ENCODE data around the gene UBE2QL1. TPM values are rescaled to one million over a fixed set of nuclear protein-coding genes. Genes with fewer than 3 reads are reported as not detected.

UBE2QL1 gene
- total and polyA plus RNA-seq, 5 donors from 2014 or later = not detected

GRCh38 chr5:6407558-6408259 is 41.0 kb upstream of the UBE2QL1 start:
- Histone ChIP-seq H3K9me3 (ENCODE audit: control insufficient read depth in 2 of 2, low read length in 2 of 2) (no peaks in the 10 kb centered on the region), H3K4me1 (ENCODE audit: control insufficient read depth, insufficient read depth, low read length, poor library complexity, severe bottlenecking) (no peaks in the 10 kb centered on the region), H3K27me3 (ENCODE audit: control insufficient read depth, insufficient read depth, low read length) (peaks cover 4% of the 10 kb centered on the region), H3K36me3 (ENCODE audit: control insufficient read depth, insufficient read depth, low read length) (no peaks in the 10 kb centered on the region), H3K27ac (ENCODE audit: insufficient read depth, low read length, poor library complexity, severe bottlenecking) (no peak overlapping the region), H3K4me3 (ENCODE audit: low read depth, low read length) (no peak overlapping the region)
- Mint-ChIP-seq H3K36me3 (no peaks in the 10 kb centered on the region), H3K4me1 (no peaks in the 10 kb centered on the region), H3K9me3 (no peaks in the 10 kb centered on the region), H3K4me3 (no peak overlapping the region), H3K27ac (no peak overlapping the region), H3K27me3 (peaks cover 13% of the 10 kb centered on the region)
- ATAC-seq (ENCODE audit: low read depth in 2 of 2) = no peak
- no peak for DNase-seq

GRCh38 chr5:6408260-6408596 is 40.4 kb upstream of the UBE2QL1 start:
- no peaks in the 10 kb centered on the region for H3K9me3 ChIP-seq (ENCODE audit: control insufficient read depth in 2 of 2, low read length in 2 of 2)
- no peak overlapping the region for H3K4me3 ChIP-seq (ENCODE audit: low read depth, low read length)
- no peaks in the 10 kb centered on the region for H3K36me3 ChIP-seq (ENCODE audit: control insufficient read depth, insufficient read depth, low read length)
- H3K27me3 ChIP-seq (ENCODE audit: control insufficient read depth, insufficient read depth, low read length) = no peaks in the 10 kb centered on the region
- Mint-ChIP-seq H3K9me3 (no peaks in the 10 kb centered on the region), H3K4me1 (no peaks in the 10 kb centered on the region), H3K4me3 (no peak overlapping the region), H3K27me3 (peaks cover 10% of the 10 kb centered on the region), H3K36me3 (no peaks in the 10 kb centered on the region), H3K27ac (no peak overlapping the region)
- no peak for DNase-seq
- H3K27ac ChIP-seq (ENCODE audit: insufficient read depth, low read length, poor library complexity, severe bottlenecking) = no peak overlapping the region
- H3K4me1 ChIP-seq (ENCODE audit: control insufficient read depth, insufficient read depth, low read length, poor library complexity, severe bottlenecking) = no peaks in the 10 kb centered on the region
- no peak for ATAC-seq (ENCODE audit: low read depth in 2 of 2)

- no peaks in the 10 kb centered on the region for H3K4me1 ChIP-seq (ENCODE audit: control insufficient read depth, insufficient read depth, low read length, poor library complexity, severe bottlenecking)
- no peak overlapping the region for H3K4me3 ChIP-seq (ENCODE audit: low read depth, low read length)
- H3K27me3 Mint-ChIP-seq = peaks cover 4% of the 10 kb centered on the region
- no peak overlapping the region for H3K27ac ChIP-seq (ENCODE audit: insufficient read depth, low read length, poor library complexity, severe bottlenecking)
- peak overlapping the region in 1 of 3 donors; percentile 2 for H3K27ac Mint-ChIP-seq
- no peak overlapping the region for H3K4me3 Mint-ChIP-seq
- H3K9me3 Mint-ChIP-seq = no peaks in the 10 kb centered on the region
- H3K27me3 ChIP-seq (ENCODE audit: control insufficient read depth, insufficient read depth, low read length) = no peaks in the 10 kb centered on the region
- no peaks in the 10 kb centered on the region for H3K36me3 Mint-ChIP-seq
- H3K36me3 ChIP-seq (ENCODE audit: control insufficient read depth, insufficient read depth, low read length) = no peaks in the 10 kb centered on the region
- no peak for ATAC-seq (ENCODE audit: low read depth in 2 of 2)
- H3K9me3 ChIP-seq (ENCODE audit: control insufficient read depth in 2 of 2, low read length in 2 of 2) = no peaks in the 10 kb centered on the region
- DNase-seq = no peak
- H3K4me1 Mint-ChIP-seq = no peaks in the 10 kb centered on the region
These were observed 39.8 kb upstream of the UBE2QL1 start for GRCh38 chr5:6408627-6409446.

- Mint-ChIP-seq H3K9me3 (no peaks in the 10 kb centered on the region), H3K4me1 (no peaks in the 10 kb centered on the region), H3K36me3 (no peaks in the 10 kb centered on the region), H3K27ac (no peak overlapping the region), H3K4me3 (no peak overlapping the region), H3K27me3 (no peaks in the 10 kb centered on the region)
- Histone ChIP-seq H3K9me3 (ENCODE audit: control insufficient read depth in 2 of 2, low read length in 2 of 2) (no peaks in the 10 kb centered on the region), H3K4me3 (ENCODE audit: low read depth, low read length) (no peak overlapping the region), H3K27ac (ENCODE audit: insufficient read depth, low read length, poor library complexity, severe bottlenecking) (no peak overlapping the region), H3K36me3 (ENCODE audit: control insufficient read depth, insufficient read depth, low read length) (no peaks in the 10 kb centered on the region), H3K27me3 (ENCODE audit: control insufficient read depth, insufficient read depth, low read length) (no peaks in the 10 kb centered on the region), H3K4me1 (ENCODE audit: control insufficient read depth, insufficient read depth, low read length, poor library complexity, severe bottlenecking) (no peaks in the 10 kb centered on the region)
- ATAC-seq (ENCODE audit: low read depth in 2 of 2) (no peak), DNase-seq (no peak)
These were observed 38.2 kb upstream of the UBE2QL1 start for GRCh38 chr5:6410421-6410820.

GRCh38 chr5:6411141-6411540 is 37.5 kb upstream of the UBE2QL1 start:
- Histone ChIP-seq H3K36me3 (ENCODE audit: control insufficient read depth, insufficient read depth, low read length) (no peaks in the 10 kb centered on the region), H3K27me3 (ENCODE audit: control insufficient read depth, insufficient read depth, low read length) (no peaks in the 10 kb centered on the region), H3K27ac (ENCODE audit: insufficient read depth, low read length, poor library complexity, severe bottlenecking) (no peak overlapping the region), H3K4me3 (ENCODE audit: low read depth, low read length) (no peak overlapping the region), H3K4me1 (ENCODE audit: control insufficient read depth, insufficient read depth, low read length, poor library complexity, severe bottlenecking) (no peaks in the 10 kb centered on the region), H3K9me3 (ENCODE audit: control insufficient read depth in 2 of 2, low read length in 2 of 2) (no peaks in the 10 kb centered on the region)
- H3K27ac Mint-ChIP-seq = no peak overlapping the region
- H3K4me3 Mint-ChIP-seq = no peak overlapping the region
- H3K9me3 Mint-ChIP-seq = no peaks in the 10 kb centered on the region
- DNase-seq (no peak), ATAC-seq (ENCODE audit: low read depth in 2 of 2) (no peak)
- H3K4me1 Mint-ChIP-seq = no peaks in the 10 kb centered on the region
- peaks cover 1% of the 10 kb centered on the region for H3K27me3 Mint-ChIP-seq
- H3K36me3 Mint-ChIP-seq = no peaks in the 10 kb centered on the region

GRCh38 chr5:6412811-6413210 is 35.8 kb upstream of the UBE2QL1 start:
- Mint-ChIP-seq H3K4me3 (no peak overlapping the region), H3K36me3 (no peaks in the 10 kb centered on the region), H3K9me3 (no peaks in the 10 kb centered on the region), H3K27ac (no peak overlapping the region), H3K27me3 (peaks cover 4% of the 10 kb centered on the region), H3K4me1 (no peaks in the 10 kb centered on the region)
- H3K36me3 ChIP-seq (ENCODE audit: control insufficient read depth, insufficient read depth, low read length) = no peaks in the 10 kb centered on the region
- no peak for DNase-seq
- H3K27ac ChIP-seq (ENCODE audit: insufficient read depth, low read length, poor library complexity, severe bottlenecking) = no peak overlapping the region
- no peak overlapping the region for H3K4me3 ChIP-seq (ENCODE audit: low read depth, low read length)
- H3K4me1 ChIP-seq (ENCODE audit: control insufficient read depth, insufficient read depth, low read length, poor library complexity, severe bottlenecking) = no peaks in the 10 kb centered on the region
- no peaks in the 10 kb centered on the region for H3K27me3 ChIP-seq (ENCODE audit: control insufficient read depth, insufficient read depth, low read length)
- no peaks in the 10 kb centered on the region for H3K9me3 ChIP-seq (ENCODE audit: control insufficient read depth in 2 of 2, low read length in 2 of 2)
- no peak for ATAC-seq (ENCODE audit: low read depth in 2 of 2)

GRCh38 chr5:6417657-6418056 is 31.0 kb upstream of the UBE2QL1 start:
- Histone ChIP-seq H3K4me3 (ENCODE audit: low read depth, low read length) (no peak overlapping the region), H3K4me1 (ENCODE audit: control insufficient read depth, insufficient read depth, low read length, poor library complexity, severe bottlenecking) (no peaks in the 10 kb centered on the region), H3K27me3 (ENCODE audit: control insufficient read depth, insufficient read depth, low read length) (no peaks in the 10 kb centered on the region), H3K9me3 (ENCODE audit: control insufficient read depth in 2 of 2, low read length in 2 of 2) (no peaks in the 10 kb centered on the region), H3K36me3 (ENCODE audit: control insufficient read depth, insufficient read depth, low read length) (no peaks in the 10 kb centered on the region), H3K27ac (ENCODE audit: insufficient read depth, low read length, poor library complexity, severe bottlenecking) (no peak overlapping the region)
- DNase-seq = no peak
- Mint-ChIP-seq H3K4me1 (no peaks in the 10 kb centered on the region), H3K27me3 (peaks cover 4% of the 10 kb centered on the region), H3K27ac (no peak overlapping the region), H3K36me3 (no peaks in the 10 kb centered on the region), H3K9me3 (no peaks in the 10 kb centered on the region), H3K4me3 (no peak overlapping the region)
- no peak for ATAC-seq (ENCODE audit: low read depth in 2 of 2)
